ENCODE results near the gene GSG1L. TPM values are rescaled to one million over a fixed set of nuclear protein-coding genes. Genes with fewer than 3 reads are reported as not detected.
A peak's percentile ranks its signal among the peaks of the same experiment; 100 is the strongest.

GSG1L gene
- total and polyA plus RNA-seq, 12 donors: 0.68 to 14.6 (median 3.4) TPM; not detected in 5

- Histone ChIP-seq H3K27me3 (peaks cover 0 to 33% (median 5%) of the 10 kb centered on the region in 7 donors), H3K36me3 (no peaks in the 10 kb centered on the region), H3K9me3 (peaks cover 0 to 7% (median 0%) of the 10 kb centered on the region in 11 donors), H3K27ac (no peak overlapping the region), H3K4me1 (no peaks in the 10 kb centered on the region), H3K4me3 (no peak overlapping the region)
- ATAC-seq (no peak), DNase-seq (no peak)
- TF ChIP-seq, protein P1, sequence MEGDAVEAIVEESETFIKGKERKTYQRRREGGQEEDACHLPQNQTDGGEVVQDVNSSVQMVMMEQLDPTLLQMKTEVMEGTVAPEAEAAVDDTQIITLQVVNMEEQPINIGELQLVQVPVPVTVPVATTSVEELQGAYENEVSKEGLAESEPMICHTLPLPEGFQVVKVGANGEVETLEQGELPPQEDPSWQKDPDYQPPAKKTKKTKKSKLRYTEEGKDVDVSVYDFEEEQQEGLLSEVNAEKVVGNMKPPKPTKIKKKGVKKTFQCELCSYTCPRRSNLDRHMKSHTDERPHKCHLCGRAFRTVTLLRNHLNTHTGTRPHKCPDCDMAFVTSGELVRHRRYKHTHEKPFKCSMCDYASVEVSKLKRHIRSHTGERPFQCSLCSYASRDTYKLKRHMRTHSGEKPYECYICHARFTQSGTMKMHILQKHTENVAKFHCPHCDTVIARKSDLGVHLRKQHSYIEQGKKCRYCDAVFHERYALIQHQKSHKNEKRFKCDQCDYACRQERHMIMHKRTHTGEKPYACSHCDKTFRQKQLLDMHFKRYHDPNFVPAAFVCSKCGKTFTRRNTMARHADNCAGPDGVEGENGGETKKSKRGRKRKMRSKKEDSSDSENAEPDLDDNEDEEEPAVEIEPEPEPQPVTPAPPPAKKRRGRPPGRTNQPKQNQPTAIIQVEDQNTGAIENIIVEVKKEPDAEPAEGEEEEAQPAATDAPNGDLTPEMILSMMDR (IDR thresholded peaks at IDR 0.05): no peak
- 30 to 47% methylated on average over 5 of the region's 5 CpGs for WGBS, 2 donors
- intact Hi-C loops (cut with DNase I): no loop called here
These were observed 257.6 kb downstream of the GSG1L start for GRCh38 chr16:27805828-27806351.

DNA sequence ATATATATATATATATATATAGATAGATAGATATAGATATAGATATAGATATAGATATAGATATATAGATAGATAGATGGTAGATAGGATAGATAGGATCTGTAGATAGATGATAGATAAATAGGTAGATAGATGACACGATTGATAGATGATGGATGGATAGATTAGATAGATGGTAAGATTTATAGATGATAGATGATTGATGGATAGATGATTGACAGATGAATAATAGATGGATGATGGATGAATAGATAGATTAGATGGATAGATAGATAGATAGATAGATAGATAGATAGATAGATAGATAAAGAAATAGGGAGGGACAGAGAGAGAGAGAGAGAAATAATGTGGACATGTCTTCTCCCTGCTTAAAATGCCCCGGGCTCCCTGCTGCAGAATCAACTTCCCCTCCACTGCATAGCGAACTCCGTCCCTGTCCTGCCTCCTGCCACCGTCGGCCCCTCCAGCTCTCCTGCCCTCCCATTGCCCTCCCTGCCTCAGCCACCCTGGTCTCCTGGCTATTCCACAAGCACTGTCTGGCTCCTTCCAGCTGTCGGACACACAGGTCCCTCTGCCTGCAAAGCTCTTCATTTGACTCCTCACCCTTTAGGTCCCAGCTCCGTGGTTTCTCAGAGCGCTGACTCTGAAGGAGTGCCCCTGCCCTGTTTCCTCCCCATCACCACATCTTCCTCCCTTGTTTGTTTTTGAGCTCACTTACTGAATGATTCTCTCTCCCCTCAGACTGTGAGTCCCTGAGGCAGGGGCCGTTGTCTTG, 259.6 kb downstream of the GSG1L start:
- no peak overlapping the region for H3K4me3 ChIP-seq
- DNase-seq (no peak), ATAC-seq (no peak)
- TF ChIP-seq, protein P1 (IDR thresholded peaks at IDR 0.05): no peak
- H3K4me1 ChIP-seq: no peaks in the 10 kb centered on the region
- H3K27ac ChIP-seq: no peak overlapping the region
- no peaks in the 10 kb centered on the region for H3K36me3 ChIP-seq
- intact Hi-C loops (cut with DNase I): no loop called here
- WGBS, 2 donors: 26 to 28% methylated on average over 10 of the region's 10 CpGs
- peaks cover 0 to 26% (median 5%) of the 10 kb centered on the region in 7 donors for H3K27me3 ChIP-seq
- no peaks in the 10 kb centered on the region for H3K9me3 ChIP-seq

- Histone ChIP-seq H3K9me3 (no peaks in the 10 kb centered on the region), H3K27me3 (peaks cover 0 to 19% (median 5%) of the 10 kb centered on the region in 7 donors), H3K4me3 (no peak overlapping the region), H3K4me1 (no peaks in the 10 kb centered on the region), H3K36me3 (no peaks in the 10 kb centered on the region), H3K27ac (no peak overlapping the region)
- WGBS, 2 donors: 66 to 74% methylated on average over 12 of the region's 12 CpGs
- DNase-seq: no peak
- TF ChIP-seq, protein P1 (IDR thresholded peaks at IDR 0.05): no peak
- no peak for ATAC-seq
- intact Hi-C loops (cut with DNase I): no loop called here
These were observed 260.7 kb downstream of the GSG1L start for GRCh38 chr16:27802664-27803439.

DNA sequence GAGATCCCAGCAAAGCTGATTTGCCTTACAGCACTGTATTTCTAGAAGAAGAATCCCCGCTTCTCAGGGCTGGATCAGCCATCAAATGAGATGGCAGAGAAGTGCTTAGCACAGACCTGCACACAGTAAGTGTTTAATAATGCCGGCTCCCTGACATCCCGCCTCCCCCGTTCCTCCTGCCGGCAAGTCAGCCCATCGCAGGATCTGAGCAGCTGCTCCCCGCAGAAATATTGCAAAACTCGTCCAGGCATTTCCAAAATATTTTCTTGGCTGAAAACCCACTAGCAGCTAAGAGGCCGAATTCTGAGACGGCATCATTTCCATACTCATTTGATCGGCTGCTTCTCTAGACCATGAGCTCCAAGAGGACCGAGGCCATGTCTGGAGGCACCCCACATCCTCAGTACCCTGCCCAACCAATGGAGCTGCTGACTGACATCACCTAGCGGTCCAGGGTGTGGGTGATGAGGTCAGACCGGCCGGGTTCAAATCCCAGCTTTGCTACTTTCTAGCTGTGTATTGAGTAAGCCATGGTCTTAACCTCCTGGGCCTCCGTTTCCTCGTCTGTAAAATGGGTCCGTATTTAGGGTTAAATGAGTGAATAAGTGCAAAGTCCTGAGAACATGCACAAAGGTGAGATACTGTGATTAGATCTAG, 262.1 kb downstream of the GSG1L start:
- intact Hi-C loops (cut with DNase I): no loop called here
- TF ChIP-seq, protein P1 (IDR thresholded peaks at IDR 0.05): no peak
- H3K27me3 ChIP-seq: peaks cover 0 to 19% (median 5%) of the 10 kb centered on the region in 7 donors
- peak in 2 of 8 donors; percentile 17 to 34 for ATAC-seq
- H3K4me3 ChIP-seq: no peak overlapping the region
- no peaks in the 10 kb centered on the region for H3K36me3 ChIP-seq
- DNase-seq: no peak
- H3K27ac ChIP-seq: no peak overlapping the region
- WGBS, 2 donors: 69 to 74% methylated on average over 18 of the region's 18 CpGs
- H3K4me1 ChIP-seq: no peaks in the 10 kb centered on the region
- H3K9me3 ChIP-seq: no peaks in the 10 kb centered on the region
